HUES48 (cell line): ENCODE data around the gene NDUFAF2.
"Not testable (repeated sequence)": the region's sequence is repeated elsewhere in the genome, so short reads cannot be mapped to it uniquely, and the experiment has no call there.

Experiments
- H3K27ac ChIP-seq: one replicate; pipeline ENCODE4 v1.7.0; 2013; ENCODE audit warnings: low read depth, low read length, inconsistent platforms
- H3K27me3 ChIP-seq: 2 replicates; pipeline ENCODE4 v1.6.1; 2013; ENCODE audit warnings: mild to moderate bottlenecking, low read length; ENCODE audit not compliant: control insufficient read depth, insufficient read depth
- H3K36me3 ChIP-seq: 2 replicates; pipeline ENCODE4 v1.6.1; 2013; ENCODE audit warnings: low read length; ENCODE audit not compliant: control insufficient read depth, insufficient read depth
- H3K4me1 ChIP-seq: 2 replicates; pipeline ENCODE4 v1.6.1; 2013; ENCODE audit warnings: mild to moderate bottlenecking, low read length; ENCODE audit not compliant: control insufficient read depth, insufficient read depth
- H3K4me3 ChIP-seq: 2 replicates; pipeline ENCODE4 v1.5.1; 2013; ENCODE audit warnings: mild to moderate bottlenecking, low read depth, low read length
- H3K9ac ChIP-seq: 2 replicates; pipeline ENCODE4 v1.6.1; 2013; ENCODE audit warnings: mild to moderate bottlenecking, low read depth, low read length, moderate library complexity
- H3K9me3 ChIP-seq: 2 replicates; pipeline ENCODE4 v1.6.1; 2013; ENCODE audit warnings: low read length; ENCODE audit not compliant: control insufficient read depth, insufficient read depth

NDUFAF2 gene

GRCh38 chr5:60958088-60958487, 13.1 kb downstream of the NDUFAF2 start:
- no peaks in the 10 kb centered on the region for H3K9me3 ChIP-seq
- H3K27me3 ChIP-seq: no peaks in the 10 kb centered on the region
- no peaks in the 10 kb centered on the region for H3K36me3 ChIP-seq
- H3K9ac ChIP-seq: no peak overlapping the region
- no peak overlapping the region for H3K4me3 ChIP-seq
- no peak overlapping the region for H3K27ac ChIP-seq
- peaks cover 6% of the 10 kb centered on the region for H3K4me1 ChIP-seq

GRCh38 chr5:60958712-60959111, 13.7 kb downstream of the NDUFAF2 start:
- peaks cover 6% of the 10 kb centered on the region for H3K4me1 ChIP-seq
- no peaks in the 10 kb centered on the region for H3K9me3 ChIP-seq
- H3K9ac ChIP-seq: no peak overlapping the region
- no peak overlapping the region for H3K4me3 ChIP-seq
- H3K27ac ChIP-seq: no peak overlapping the region
- H3K36me3 ChIP-seq: no peaks in the 10 kb centered on the region
- H3K27me3 ChIP-seq: no peaks in the 10 kb centered on the region

GRCh38 chr5:60959156-60959555, 14.2 kb downstream of the NDUFAF2 start:
- Histone ChIP-seq H3K9me3 (no peaks in the 10 kb centered on the region), H3K36me3 (no peaks in the 10 kb centered on the region), H3K4me1 (peaks cover 2% of the 10 kb centered on the region), H3K4me3 (no peak overlapping the region), H3K27me3 (no peaks in the 10 kb centered on the region), H3K27ac (no peak overlapping the region), H3K9ac (no peak overlapping the region)

- no peaks in the 10 kb centered on the region for H3K9me3 ChIP-seq
- no peaks in the 10 kb centered on the region for H3K4me1 ChIP-seq
- no peaks in the 10 kb centered on the region for H3K27me3 ChIP-seq
- no peaks in the 10 kb centered on the region for H3K36me3 ChIP-seq
- no peak overlapping the region for H3K9ac ChIP-seq
- no peak overlapping the region for H3K4me3 ChIP-seq
- H3K27ac ChIP-seq: no peak overlapping the region
These were observed 15.6 kb downstream of the NDUFAF2 start for GRCh38 chr5:60960591-60960990.

GRCh38 chr5:60961685-60962084, 16.7 kb downstream of the NDUFAF2 start:
- no peaks in the 10 kb centered on the region for H3K27me3 ChIP-seq
- no peak overlapping the region for H3K27ac ChIP-seq
- H3K9ac ChIP-seq: no peak overlapping the region
- no peak overlapping the region for H3K4me3 ChIP-seq
- H3K36me3 ChIP-seq: no peaks in the 10 kb centered on the region
- no peaks in the 10 kb centered on the region for H3K9me3 ChIP-seq
- no peaks in the 10 kb centered on the region for H3K4me1 ChIP-seq

GRCh38 chr5:60972231-60972630, 27.2 kb downstream of the NDUFAF2 start:
- no peaks in the 10 kb centered on the region; the same call in 1 of the 2 replicates for H3K9me3 ChIP-seq
- H3K4me1 ChIP-seq: no peaks in the 10 kb centered on the region
- no peaks in the 10 kb centered on the region for H3K27me3 ChIP-seq
- no peak overlapping the region for H3K4me3 ChIP-seq
- H3K27ac ChIP-seq: no peak overlapping the region
- no peaks in the 10 kb centered on the region for H3K36me3 ChIP-seq
- no peak overlapping the region for H3K9ac ChIP-seq

GRCh38 chr5:60977956-60978737, 33.1 kb downstream of the NDUFAF2 start:
- no peak overlapping the region for H3K9ac ChIP-seq
- H3K4me3 ChIP-seq: no peak overlapping the region
- H3K27ac ChIP-seq: no peak overlapping the region
- H3K4me1 ChIP-seq: no peaks in the 10 kb centered on the region
- H3K27me3 ChIP-seq: no peaks in the 10 kb centered on the region
- H3K9me3 ChIP-seq: no peaks in the 10 kb centered on the region
- H3K36me3 ChIP-seq: no peaks in the 10 kb centered on the region

- Histone ChIP-seq H3K36me3 (no peaks in the 10 kb centered on the region), H3K27me3 (no peaks in the 10 kb centered on the region), H3K27ac (no peak overlapping the region), H3K4me3 (no peak overlapping the region), H3K9ac (no peak overlapping the region), H3K4me1 (no peaks in the 10 kb centered on the region), H3K9me3 (no peaks in the 10 kb centered on the region)
These were observed 34.0 kb downstream of the NDUFAF2 start for GRCh38 chr5:60978968-60979367.

- no peaks in the 10 kb centered on the region for H3K9me3 ChIP-seq
- H3K9ac ChIP-seq: no peak overlapping the region
- H3K27ac ChIP-seq: no peak overlapping the region
- no peaks in the 10 kb centered on the region for H3K27me3 ChIP-seq
- no peak overlapping the region for H3K4me3 ChIP-seq
- no peaks in the 10 kb centered on the region for H3K4me1 ChIP-seq
- H3K36me3 ChIP-seq: no peaks in the 10 kb centered on the region
These were observed 35.5 kb downstream of the NDUFAF2 start for GRCh38 chr5:60980511-60980910.

- not testable (repeated sequence) for H3K9ac ChIP-seq, H3K27me3 ChIP-seq, H3K4me1 ChIP-seq, H3K4me3 ChIP-seq, H3K9me3 ChIP-seq, H3K27ac ChIP-seq, H3K36me3 ChIP-seq
These were observed 37.1 kb downstream of the NDUFAF2 start for GRCh38 chr5:60982127-60982526.

GRCh38 chr5:60989790-60990189, 44.8 kb downstream of the NDUFAF2 start:
- Histone ChIP-seq H3K4me1 (no peaks in the 10 kb centered on the region), H3K27ac (no peak overlapping the region), H3K27me3 (no peaks in the 10 kb centered on the region), H3K9ac (no peak overlapping the region), H3K9me3 (peaks cover 15% of the 10 kb centered on the region), H3K4me3 (no peak overlapping the region), H3K36me3 (no peaks in the 10 kb centered on the region)
